Progenitor cell of endocrine pancreas (in vitro differentiated cells): ENCODE results near the gene ZNF264. TPM values are rescaled to one million over a fixed set of nuclear protein-coding genes. Genes with fewer than 3 reads are reported as not detected.

Experiments
- DNase-seq: peaks from one replicate; pipeline ENCODE4 v3.0.0; 2021; ENCODE audit warnings: low spot score; ENCODE audit not compliant: unreplicated experiment
- H3K27ac Mint-ChIP-seq: 2 replicates; pipeline ENCODE4 v1.8.0; 2021; ENCODE audit warnings: mild to moderate bottlenecking, moderate library complexity, mixed read lengths
- H3K27me3 Mint-ChIP-seq: 2 replicates; pipeline ENCODE4 v1.8.0; 2021; ENCODE audit warnings: mixed read lengths
- H3K36me3 Mint-ChIP-seq: 2 replicates; pipeline ENCODE4 v1.8.0; 2022; ENCODE audit warnings: mixed read lengths; ENCODE audit not compliant: insufficient read depth
- H3K4me1 Mint-ChIP-seq: 2 replicates; pipeline ENCODE4 v1.8.0; 2021; ENCODE audit warnings: low read depth, mixed read lengths
- H3K4me3 Mint-ChIP-seq: 2 replicates; pipeline ENCODE4 v1.8.0; 2021; ENCODE audit warnings: low read depth, mild to moderate bottlenecking, moderate library complexity, mixed read lengths
- H3K9me3 Mint-ChIP-seq: 2 replicates; pipeline ENCODE4 v1.8.0; 2021; ENCODE audit warnings: low read depth, mixed read lengths
- total RNA-seq: library from RNA; stranded (reverse); gene quantifications from 2 replicates; pipeline ENCODE4 v1.2.1, GENCODE V29; 2021
- TF ChIP-seq, protein P1 (sequence below): fragments of 200-600 bp; sonication (generic); IDR thresholded peaks from one replicate; pipeline ENCODE4 v1.5.0; 2021; ENCODE audit warnings: antibody characterized with exemption, mild to moderate bottlenecking; ENCODE audit not compliant: unreplicated experiment

Gene ZNF264
- total RNA-seq, 1 donor from 2014 or later, result 40.2 TPM

GRCh38 chr19:57202160-57202559 lies 10.9 kb downstream of the ZNF264 start:
- H3K9me3 Mint-ChIP-seq, result no peaks in the 10 kb centered on the region
- H3K4me1 Mint-ChIP-seq, result no peaks in the 10 kb centered on the region
- DNase-seq, result no peak
- H3K36me3 Mint-ChIP-seq, result peaks cover 28% of the 10 kb centered on the region
- TF ChIP-seq, protein P1, sequence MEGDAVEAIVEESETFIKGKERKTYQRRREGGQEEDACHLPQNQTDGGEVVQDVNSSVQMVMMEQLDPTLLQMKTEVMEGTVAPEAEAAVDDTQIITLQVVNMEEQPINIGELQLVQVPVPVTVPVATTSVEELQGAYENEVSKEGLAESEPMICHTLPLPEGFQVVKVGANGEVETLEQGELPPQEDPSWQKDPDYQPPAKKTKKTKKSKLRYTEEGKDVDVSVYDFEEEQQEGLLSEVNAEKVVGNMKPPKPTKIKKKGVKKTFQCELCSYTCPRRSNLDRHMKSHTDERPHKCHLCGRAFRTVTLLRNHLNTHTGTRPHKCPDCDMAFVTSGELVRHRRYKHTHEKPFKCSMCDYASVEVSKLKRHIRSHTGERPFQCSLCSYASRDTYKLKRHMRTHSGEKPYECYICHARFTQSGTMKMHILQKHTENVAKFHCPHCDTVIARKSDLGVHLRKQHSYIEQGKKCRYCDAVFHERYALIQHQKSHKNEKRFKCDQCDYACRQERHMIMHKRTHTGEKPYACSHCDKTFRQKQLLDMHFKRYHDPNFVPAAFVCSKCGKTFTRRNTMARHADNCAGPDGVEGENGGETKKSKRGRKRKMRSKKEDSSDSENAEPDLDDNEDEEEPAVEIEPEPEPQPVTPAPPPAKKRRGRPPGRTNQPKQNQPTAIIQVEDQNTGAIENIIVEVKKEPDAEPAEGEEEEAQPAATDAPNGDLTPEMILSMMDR, result no peak
- H3K27ac Mint-ChIP-seq, result no peak overlapping the region
- H3K27me3 Mint-ChIP-seq, result no peaks in the 10 kb centered on the region
- H3K4me3 Mint-ChIP-seq, result no peak overlapping the region

DNA sequence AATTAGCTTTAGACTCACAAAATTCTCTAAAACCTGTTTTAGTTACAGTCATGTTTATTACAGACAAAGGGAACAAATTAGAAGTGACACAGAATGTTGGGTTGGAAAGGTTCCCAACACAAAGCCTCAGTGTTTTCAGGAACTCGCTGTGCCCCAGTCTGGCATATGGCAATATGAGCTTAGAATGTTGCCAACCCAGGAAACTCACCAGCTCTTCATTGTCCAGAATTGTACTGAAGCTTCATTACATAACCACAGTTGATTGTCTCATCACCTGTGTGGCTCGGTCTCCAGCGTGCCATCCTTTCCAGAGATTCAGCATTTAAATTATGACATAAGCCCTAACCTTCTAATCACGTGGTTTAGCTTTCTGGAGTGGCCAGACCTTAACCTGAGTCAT lies 19.1 kb downstream of the ZNF264 start:
- DNase-seq, result no peak
- Mint-ChIP-seq H3K27me3 (no peaks in the 10 kb centered on the region), H3K9me3 (no peaks in the 10 kb centered on the region), H3K27ac (peak overlapping the region; percentile 3), H3K4me1 (no peaks in the 10 kb centered on the region), H3K4me3 (no peak overlapping the region), H3K36me3 (peaks cover 33% of the 10 kb centered on the region)
- TF ChIP-seq, protein P1, result no peak

GRCh38 chr19:57212109-57212508 lies 20.8 kb downstream of the ZNF264 start:
- H3K4me3 Mint-ChIP-seq, result no peak overlapping the region

DNA sequence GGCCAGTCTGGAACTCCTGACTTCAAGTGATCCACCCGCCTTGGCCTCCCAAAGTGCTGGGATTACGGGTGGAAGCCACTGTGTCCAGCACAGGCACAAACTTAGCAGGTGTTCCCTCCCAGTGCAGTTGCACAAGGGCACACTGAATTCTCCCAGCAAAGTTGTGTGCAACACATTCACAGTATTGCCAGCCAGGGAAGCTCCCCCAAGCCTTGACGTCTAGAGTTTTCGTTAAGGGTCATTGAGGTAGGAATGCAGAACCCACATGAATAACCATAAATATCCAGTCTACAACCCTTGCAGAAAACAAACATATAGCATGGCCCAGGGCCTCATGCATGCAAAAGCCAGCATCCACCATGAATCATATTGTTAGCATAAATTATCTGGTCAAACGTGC lies 36.2 kb downstream of the ZNF264 start:
- TF ChIP-seq, protein P1, result no peak
- H3K4me1 Mint-ChIP-seq, result peaks cover 5% of the 10 kb centered on the region
- no peak for DNase-seq
- H3K9me3 Mint-ChIP-seq, result no peaks in the 10 kb centered on the region
- no peak overlapping the region for H3K27ac Mint-ChIP-seq
- no peak overlapping the region for H3K4me3 Mint-ChIP-seq
- H3K27me3 Mint-ChIP-seq, result peaks cover 10% of the 10 kb centered on the region
- H3K36me3 Mint-ChIP-seq, result no peaks in the 10 kb centered on the region

More at GRCh38 chr19:57212109-57212508, 20.8 kb downstream of the ZNF264 start:
- Mint-ChIP-seq H3K36me3 (peaks cover 33% of the 10 kb centered on the region), H3K27me3 (no peaks in the 10 kb centered on the region), H3K27ac (no peak overlapping the region), H3K9me3 (no peaks in the 10 kb centered on the region), H3K4me1 (no peaks in the 10 kb centered on the region)
- TF ChIP-seq, protein P1, result no peak
- no peak for DNase-seq

DNA sequence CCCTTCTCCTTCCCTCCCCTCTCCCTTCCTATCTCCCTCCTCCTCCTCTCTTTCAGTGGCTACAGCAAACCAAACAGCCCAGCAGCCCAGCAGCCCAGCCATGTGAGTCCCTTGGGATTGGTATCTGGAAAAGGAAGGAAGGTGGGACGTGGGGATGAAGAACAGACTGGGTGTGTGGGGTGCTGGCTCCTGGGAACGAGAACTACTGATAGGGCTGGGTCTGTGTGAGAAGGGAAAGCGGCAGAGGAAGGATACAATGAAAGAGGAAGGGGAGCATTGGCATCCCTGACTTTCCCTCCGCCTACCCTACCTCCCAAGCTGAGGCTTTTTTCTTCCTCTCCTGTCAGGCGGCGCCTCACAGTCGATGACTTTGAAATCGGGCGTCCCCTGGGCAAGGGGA lies 40.4 kb downstream of the ZNF264 start:
- TF ChIP-seq, protein P1, result no peak
- Mint-ChIP-seq H3K36me3 (no peaks in the 10 kb centered on the region), H3K27me3 (peaks cover 5% of the 10 kb centered on the region), H3K4me1 (peaks cover 3% of the 10 kb centered on the region), H3K4me3 (no peak overlapping the region), H3K9me3 (no peaks in the 10 kb centered on the region), H3K27ac (no peak overlapping the region)
- DNase-seq, result no peak
